DMS79 (cell line): ENCODE results near the gene ENPP3.
"Not testable (repeated sequence)": the region's sequence is repeated elsewhere in the genome, so short reads cannot be mapped to it uniquely, and the experiment has no call there.

Source experiments
- DNase-seq: peaks from one replicate; lab custom pipeline; 2025; lab: John Stamatoyannopoulos, UW

The ENPP3 gene

DNA sequence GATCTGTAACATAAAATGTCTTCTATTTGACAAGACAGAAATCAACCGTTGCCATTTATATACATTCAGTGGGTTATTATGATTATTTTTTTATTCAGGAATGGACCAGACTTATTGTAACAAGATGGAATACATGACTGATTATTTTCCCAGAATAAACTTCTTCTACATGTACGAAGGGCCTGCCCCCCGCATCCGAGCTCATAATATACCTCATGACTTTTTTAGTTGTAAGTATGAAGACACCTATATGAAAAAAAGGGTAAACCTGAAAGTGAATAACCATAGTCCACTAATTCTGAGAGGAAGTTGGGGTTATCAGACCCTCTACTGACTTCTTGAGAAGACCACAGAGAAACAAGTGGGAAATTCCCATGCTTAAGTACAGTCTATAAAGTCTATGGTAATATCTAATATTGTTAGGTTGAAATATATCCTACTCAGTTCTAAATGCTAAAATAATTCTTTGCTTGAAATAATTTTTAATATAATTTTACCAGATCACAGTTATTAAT is 48.2 kb downstream of the ENPP3 start:
- no peak for DNase-seq

DNA sequence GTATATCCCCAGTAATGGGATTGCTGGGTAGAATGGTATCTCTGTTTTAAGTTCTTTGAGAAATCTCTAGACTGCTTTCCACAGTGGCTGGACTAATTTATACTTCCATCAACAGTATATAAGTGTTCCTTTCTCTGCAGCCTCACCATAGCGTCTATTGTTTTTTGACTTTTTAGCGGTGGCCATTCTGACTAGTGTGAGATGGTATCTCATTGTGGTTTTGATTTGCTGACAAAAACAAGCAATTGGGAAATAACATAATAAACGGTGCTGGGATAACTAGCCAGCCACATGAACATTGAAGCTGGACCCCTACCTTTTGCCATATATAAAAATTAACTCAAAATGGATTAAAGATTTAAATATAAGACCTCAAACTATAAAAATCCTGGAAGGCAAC is 49.9 kb downstream of the ENPP3 start:
- DNase-seq, result no peak

DNA sequence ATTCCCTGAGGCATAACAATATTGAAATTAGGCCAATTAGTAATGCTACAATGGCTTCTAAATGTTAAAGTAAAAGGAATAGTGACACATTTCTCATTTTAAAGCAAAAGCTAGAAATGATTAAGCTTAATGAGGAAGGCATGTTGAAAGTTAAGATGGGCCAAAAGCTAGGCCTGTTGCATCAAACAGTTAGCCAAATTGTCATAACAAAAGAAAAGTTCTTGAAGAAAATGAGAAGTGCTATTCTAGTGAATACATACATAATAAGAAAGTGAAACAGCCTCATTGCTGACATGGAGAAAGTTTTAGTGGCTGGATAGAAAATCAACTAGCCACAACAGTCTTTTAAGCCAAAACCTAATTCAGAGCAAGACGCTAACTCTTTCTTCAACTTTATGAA is 51.2 kb downstream of the ENPP3 start:
- no peak for DNase-seq

DNA sequence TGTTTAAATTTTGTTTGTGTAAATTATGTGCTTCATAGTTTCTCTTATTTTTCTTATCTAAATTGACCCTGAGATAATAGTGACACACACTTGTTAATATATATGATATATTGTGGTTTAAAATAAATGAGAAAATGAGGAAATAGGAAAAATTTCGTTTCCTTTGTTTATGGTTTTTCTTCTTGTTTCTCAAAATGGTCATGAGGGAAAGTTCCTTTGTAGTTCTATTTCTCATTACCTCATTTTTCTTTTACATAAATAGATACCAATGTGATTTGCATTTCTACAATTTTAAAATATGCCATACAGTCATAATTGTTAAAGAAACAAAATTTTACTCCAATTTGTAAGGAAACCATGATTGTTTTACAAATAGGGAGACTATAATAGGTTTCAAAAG is 54.9 kb downstream of the ENPP3 start:
- no peak for DNase-seq

DNA sequence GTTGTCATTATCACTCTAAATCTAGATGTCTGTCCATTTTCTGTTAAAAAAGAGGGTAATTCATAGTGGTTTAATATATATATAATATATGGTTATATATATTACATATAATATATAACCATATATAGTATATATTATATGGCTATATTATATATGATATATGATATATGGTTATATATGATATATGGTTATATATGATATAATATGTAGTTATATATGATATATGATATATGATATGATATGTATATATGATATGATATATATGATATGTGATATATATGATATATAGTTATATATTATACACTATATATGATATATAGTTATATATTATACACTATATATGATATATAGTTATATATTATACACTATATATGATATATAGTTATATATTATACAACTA is 55.5 kb downstream of the ENPP3 start:
- no peak for DNase-seq

DNA sequence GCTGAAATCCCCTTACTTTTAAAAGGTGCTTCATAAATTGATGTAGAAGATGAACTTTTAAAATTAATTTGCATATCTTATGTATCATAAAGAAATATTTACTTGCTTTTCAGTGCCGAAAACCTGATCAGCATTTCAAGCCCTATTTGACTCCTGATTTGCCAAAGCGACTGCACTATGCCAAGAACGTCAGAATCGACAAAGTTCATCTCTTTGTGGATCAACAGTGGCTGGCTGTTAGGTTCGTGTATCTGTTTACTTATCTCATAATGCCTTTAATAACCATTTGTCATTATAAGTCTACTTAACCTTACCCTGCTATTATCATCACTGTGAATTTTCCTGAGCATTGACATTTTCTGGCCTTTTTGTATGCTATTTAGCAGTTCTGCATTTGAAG is 56.3 kb downstream of the ENPP3 start:
- DNase-seq, result no peak

DNA sequence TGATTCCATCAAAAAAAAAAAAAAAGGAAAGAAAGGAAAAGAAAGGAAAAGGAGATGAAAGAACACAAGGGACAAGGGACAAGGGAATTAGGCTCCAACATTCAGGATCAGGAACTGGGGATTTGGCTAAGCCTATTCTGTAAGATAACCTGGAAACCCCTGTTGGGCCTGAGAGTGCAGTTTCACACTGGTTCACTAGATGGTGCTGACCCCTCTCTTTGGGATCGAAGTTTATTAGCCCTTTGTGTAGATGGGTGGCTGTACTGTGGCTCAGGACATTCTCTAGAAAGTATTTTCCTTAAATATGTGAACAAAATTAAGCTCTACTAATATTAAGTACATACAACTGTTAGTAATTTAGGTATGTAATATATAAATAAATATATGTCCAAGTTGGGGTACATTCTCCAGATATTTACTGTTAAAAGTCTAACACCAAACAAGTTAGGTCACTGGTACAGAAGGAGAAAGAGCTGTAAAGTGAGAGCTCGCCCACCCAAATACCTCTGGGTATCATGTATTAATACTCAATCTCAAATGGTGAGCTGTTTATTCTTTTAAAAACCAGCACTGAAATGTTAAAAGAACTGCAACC is 57.8 kb downstream of the ENPP3 start:
- DNase-seq, result no peak

DNA sequence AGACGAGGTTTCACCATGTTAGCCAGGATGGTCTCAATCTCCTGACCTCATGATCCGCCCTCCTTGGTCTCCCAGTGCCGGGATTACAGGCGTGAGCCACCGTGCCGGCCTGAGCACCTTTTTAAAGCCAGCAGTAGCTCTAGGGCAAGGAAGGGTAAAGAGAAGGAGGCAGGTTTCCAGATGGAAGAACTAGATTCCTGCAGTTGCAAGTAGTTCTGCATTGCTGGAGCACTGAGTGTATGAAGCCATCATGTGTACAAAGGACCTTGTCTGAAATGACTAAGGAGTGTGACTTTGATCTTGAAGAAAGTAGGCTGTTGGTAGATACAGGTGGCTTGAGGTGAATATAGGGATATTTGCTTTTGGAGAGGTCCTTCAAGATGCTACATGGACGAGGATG is 59.9 kb downstream of the ENPP3 start:
- no peak for DNase-seq

DNA sequence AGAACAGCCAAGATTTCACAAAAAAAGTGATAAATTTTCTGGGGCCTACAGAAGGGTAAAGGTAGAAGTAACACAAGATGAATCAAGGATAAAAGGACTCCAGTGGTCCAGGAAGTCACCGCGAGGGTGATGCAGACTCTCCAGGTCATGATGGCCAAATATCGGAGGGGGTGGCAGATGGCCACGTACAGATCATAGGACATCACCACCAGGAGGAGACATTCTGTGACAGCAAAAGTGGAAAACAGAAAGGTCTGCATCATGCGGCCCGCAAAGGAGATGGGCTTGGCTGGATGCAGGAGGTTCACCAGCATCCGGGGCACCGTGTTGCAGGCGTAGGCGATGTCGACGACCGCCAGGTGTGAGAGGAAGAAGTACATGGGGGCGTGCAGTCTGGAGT is 63.7 kb downstream of the ENPP3 start:
- not testable (repeated sequence) for DNase-seq

DNA sequence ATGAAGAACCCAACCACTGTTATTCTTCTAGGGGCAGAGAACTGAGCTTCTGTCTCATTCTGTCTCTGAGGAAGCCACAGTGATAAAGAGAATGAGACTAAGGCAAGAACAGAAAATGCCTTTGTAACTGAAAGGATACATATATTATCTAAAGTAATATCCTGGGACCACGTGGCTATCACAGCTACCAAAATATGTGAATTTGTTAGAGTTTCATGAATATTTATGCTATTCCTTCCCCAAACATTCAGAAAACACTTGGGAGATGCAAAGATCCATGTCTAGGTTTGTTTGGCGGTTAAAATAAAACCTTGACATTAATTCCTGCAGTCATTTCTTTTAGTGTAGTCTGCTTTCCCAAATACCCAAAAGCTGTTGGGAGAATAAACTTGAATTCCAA is 66.8 kb downstream of the ENPP3 start:
- DNase-seq, result not testable (repeated sequence)

DNA sequence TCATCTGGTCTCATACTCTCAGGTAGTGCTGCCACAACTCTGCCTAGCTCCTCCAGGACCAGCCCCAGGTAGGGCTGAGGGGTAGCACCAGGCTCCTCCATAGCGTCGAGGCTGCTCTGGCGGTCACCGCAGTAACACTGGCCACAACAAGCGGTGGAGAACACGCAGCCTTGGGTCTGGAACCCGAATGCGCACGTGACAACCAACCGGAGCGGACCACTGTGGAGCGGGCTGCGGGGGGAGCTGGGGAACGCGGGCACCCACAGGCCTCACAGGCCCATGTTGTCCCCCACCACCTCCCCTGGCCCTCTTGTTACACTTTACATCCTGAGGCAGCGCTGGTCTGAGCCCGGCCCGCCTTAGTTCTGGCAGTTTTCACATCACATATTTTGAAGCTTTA is 73.8 kb downstream of the ENPP3 start, which contains the start of gene CTAGE9:
CTAGE9 (minus strand) TSS at position 101 of the 400 bp plus-strand sequence; CDS start at position 101, 0 bp downstream.
- DNase-seq, result not testable (repeated sequence)

DNA sequence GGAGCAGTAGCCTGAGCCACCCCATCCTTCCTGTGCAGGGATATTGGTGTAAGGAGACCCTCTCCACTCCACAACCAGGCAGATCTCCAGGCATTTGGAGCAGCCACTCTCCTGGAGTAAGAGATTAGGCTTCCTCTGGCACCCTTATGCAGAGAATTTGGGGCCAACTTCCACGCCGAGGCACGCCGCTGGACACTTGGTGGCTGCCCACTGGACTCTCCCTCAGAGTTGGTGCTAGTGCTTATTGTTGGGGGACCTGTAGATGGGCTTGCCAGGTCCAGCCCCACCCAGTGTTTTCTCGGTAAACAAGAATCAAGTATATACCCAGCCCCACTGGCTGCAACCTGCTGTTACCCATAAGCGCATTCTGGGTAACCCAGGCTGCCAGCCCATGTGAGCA is 78.5 kb downstream of the ENPP3 start:
- not testable (repeated sequence) for DNase-seq

DNA sequence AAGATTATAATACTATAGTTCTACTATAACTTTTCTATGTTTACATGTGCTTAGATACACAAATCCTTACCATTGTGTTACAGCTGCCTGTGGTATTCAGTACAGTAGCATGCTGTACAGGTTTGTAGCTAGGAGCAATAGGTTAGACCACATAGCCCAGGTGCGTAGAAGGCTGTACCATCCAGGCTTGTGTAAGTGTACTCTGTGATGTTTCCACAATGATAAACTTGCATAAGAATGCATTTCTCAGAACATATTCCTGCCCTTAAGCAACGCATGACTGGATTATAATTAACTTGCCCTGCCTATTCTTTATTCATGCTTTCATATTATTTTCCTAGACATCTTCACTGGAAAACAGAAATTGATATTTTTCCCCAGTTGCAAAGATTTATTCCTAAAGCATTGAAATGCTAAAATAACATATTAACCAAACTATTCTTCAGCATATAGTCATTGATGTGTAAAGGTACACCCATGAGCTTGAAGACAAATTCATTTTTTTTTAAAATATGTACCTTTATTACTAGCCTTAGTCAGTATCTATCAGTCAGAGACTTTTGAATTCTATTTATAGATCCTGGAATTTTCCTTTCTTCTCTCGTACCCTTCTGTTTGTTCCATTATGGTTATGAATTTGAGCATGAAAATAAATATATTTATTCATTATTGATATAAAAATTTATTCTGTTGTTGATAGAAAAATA is 80.9 kb downstream of the ENPP3 start:
- no peak for DNase-seq

DNA sequence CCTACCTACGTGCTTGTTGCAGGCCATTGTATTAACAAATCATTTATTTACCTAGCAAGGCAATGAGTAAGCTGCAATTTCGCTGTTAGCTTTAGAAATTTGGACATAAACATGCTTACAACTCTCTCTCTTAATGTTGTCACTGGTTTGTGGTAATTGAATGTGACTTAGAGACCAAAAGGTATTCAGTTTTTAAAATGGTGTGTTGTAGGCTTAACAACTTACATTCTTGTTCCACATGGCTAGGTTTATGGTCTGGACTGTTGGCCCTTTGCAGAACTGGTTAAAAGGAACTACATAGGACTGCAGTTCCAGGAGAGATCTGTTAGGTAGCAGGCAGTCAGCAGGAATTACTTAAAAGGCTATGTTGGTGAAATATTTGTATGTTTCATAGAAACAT is 84.1 kb downstream of the ENPP3 start:
- no peak for DNase-seq

DNA sequence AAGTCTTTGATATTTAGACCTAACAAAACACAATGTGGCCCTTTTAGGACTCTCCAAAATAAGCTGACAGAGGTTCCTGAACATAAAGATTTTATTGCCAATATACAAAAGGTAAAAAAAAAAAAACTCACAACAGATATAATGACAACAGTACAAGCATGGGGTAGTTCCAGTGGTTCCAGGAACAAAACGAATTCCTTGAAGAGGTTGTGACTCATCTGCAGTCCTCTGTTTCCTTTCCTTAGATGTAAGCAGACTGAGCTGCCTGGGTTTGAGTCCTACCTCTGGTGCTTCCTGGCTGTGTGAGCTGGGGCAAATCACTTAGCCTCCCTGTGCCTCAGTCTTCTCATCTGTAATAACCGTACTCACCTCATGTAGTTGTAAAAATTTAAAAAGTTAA is 87.0 kb downstream of the ENPP3 start:
- DNase-seq, result no peak

DNA sequence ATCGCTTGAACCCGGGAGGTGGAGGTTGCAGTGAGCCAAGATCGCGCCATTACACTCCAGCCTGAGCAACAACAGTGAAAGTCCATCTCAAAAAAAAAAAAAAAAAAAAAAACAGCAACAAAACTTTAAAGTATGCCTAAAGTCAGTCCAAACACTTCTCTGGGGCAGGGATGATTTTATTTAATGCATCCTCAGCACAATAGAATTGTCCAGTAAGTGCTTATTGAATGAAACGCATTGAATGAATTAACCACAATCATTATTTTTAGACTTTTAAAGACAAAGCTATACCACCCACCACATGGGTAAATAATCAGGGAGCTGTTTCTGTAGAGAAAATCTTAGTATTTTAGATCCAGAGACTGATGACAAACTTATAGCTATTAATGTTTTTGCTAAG is 90.4 kb downstream of the ENPP3 start:
- no peak for DNase-seq

DNA sequence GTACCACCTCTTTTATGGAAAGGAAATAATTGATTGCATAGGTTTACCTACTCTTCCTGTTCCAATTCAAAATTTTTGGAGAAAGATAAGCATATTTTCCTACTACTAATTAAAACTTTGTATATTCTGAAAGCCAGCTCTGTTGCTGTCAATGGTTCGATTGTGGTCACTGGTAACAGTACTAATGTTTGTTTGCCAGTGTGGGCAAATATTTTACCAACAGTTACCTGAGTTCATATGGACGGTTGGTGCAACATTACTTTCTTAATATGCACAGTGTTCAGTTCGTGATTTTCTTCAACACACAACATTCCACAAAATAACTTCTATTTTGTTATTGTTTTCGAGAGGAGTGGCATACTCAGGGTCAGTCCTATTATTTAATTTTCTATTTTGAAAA is 90.8 kb downstream of the ENPP3 start:
- no peak for DNase-seq

DNA sequence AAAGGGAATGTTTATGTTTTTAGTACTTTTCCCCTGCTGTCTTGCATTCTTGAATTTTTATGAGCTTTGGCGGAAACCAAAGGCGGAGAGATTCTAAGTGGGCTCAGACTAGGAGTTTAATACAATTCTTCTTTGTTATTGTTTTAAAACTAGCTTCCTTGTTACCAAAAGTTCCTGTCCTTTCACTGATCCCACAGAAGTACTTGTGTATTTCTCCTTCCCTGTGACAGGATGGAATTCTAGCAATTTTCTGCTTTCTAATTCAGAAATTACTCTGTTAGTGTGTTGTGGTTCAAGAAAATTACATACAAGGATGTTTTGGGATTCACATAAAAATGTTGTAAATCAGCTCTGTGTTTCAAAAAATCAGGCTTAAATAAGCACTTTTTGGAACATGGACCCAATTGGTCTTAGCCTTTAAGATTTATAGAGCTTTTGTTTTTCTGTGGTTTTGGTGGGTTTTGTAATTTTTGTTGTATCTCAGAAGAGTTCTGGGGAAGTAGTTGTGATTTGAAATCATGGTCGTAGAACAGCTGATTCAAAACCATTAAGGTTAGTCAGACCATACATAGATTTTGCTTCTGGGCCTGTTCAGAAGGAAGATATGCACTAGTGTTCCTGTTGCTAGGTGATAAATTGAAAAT is 91.3 kb downstream of the ENPP3 start:
- DNase-seq, result no peak

DNA sequence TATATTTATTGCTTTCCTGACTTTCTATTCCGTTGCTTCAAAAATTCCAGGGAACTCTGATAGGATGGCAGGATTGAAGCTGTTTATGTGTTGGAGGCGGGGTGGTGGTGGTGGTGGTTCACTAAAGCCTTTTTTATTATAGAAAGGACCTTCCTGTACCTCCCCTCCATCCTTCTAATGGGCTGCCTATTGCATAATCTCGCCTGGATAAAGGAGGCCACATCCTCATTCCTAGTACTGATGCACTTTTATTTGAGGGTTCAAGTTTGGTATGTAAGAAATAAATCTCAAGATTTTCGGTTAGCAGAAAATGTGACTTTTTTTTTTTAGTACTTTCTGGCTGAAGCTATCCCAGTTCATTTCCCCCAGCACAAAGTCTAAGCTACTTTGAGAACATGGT is 92.4 kb downstream of the ENPP3 start:
- DNase-seq, result no peak

DNA sequence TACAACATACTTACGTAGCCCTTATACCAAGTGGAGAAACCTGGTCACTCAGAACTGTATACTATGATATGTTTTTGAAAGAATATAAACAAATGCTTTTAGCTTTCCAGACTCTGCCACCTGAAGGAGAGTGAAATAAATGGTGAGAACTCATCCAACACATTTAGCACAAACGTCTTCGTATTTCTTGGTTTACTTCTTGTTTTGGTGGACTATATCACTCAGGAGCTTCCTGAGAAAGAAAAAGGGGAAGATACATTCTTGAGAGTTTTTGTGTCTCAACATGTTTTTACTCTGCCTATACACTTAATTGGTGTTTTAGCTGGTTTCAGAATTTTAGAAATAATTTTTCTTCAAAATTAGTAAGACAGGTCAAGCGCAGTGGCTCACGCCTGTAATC is 93.2 kb downstream of the ENPP3 start:
- no peak for DNase-seq

DNA sequence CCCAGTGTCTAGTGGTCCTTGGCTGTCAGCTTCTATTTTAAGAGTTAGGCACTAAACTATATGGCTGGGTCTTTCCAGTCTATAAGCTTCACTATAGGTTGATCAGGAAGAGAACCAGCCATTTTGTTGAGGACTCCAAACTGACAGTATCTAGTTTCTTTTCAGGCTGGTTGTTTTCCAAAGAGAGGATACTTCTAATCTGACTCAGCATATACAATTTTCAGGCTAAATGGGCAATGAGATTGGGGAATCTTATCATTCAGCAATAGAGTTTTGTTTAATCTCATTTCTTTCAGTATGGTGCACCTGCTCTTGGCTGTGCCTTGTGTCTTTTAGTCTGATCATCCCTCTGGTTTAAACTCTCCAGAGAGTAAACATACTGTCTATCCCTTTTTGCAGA is 94.1 kb downstream of the ENPP3 start:
- no peak for DNase-seq

DNA sequence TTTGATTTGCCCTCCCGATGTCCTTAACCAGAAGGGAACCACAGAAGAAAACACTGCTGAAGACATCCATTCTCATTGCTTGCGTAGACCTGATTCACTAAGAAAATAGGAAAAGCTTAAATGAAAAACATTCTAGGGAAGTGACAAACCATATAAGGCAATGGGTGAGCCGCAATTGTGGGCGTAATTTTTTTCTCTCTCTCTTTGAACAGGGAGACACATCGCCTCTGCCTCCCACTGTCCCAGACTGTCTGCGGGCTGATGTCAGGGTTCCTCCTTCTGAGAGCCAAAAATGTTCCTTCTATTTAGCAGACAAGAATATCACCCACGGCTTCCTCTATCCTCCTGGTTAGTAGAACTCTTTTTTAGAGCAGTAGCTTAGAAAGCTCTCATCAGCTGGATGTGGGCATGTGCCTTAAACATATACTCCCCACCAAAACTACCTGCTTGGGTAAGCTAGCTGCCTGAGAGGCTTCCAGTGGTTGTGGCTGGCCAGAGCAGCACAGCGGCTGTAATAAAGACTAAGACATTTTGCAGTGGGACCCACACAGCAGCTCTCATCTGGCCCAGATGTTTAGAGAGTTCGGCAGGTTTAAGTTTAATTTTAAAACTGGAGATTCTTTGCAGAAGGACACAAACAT is 96.4 kb downstream of the ENPP3 start:
- DNase-seq, result no peak
